ENCODE measurements around the gene PAK5. TPM values are rescaled to one million over a fixed set of nuclear protein-coding genes. Genes with fewer than 3 reads are reported as not detected.

Gene PAK5
- total RNA-seq, 1 experiment from 2014 or later: not detected

DNA sequence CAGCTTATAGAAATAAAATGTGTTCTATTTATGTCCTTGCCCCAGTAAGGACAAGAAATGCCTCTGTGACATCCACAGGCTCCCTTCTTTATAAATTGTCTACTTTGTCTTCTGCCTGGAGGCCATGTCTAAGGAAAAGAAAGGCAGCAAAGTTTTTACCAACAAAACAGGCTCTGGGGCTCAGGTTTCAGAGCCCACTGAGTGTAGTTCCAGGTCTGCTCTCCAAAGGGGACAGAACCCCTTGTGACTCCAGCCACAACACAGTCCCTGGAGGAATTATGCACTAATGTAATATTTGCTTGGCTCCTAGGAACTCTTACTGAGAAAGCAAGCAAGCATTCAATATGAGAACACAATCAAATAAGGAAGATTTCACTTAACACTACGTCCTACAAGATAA lies 80.1 kb downstream of the PAK5 start:
- no peak for ATAC-seq

DNA sequence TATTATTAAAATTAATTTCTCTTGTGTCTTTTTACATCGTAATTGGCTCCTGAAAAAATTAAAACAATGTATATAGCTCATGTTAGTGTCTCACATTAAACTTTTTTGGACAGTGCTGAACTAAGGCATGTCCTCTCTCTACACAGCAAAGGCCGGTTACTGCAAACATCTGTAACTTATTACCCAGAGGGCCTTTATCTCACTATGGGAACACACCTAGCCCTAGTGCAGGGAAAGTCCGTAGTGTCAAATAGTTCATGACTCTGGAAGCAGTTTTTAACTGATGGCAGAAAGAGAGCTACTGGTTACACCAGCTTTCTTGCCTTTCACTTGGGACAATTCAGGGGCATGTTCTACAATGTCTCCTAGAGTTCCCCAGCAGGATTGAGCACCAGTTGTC lies 82.2 kb downstream of the PAK5 start:
- TF ChIP-seq POLR2AphosphoS5 (IDR thresholded peaks at IDR 0.05; ENCODE audit: low read depth, low read length) (no peak), SIN3A (IDR thresholded peaks at IDR 0.05; ENCODE audit: borderline replicate concordance, insufficient read depth, low read depth, low read length) (no peak), REST (IDR thresholded peaks at IDR 0.05; ENCODE audit: insufficient read depth in 1 of 2, low read depth in 2 of 2, low read length in 1 of 2) (no peak), TCF7L2 (IDR thresholded peaks at IDR 0.05; ENCODE audit: low read depth, low read length) (no peak), CTCF (IDR thresholded peaks at IDR 0.05) (no peak)
- H3K27ac ChIP-seq (ENCODE audit: low read length): no peak overlapping the region
- in situ Hi-C loops (cut with HindIII; ENCODE audit: low pct_unique_long_range_greater_than_20kb, low sequenced_read_pairs) (no loop called here), intact Hi-C loops (cut with micrococcal nuclease; ENCODE audit: unreplicated experiment) (no loop called here)
- peaks cover 6% of the 10 kb centered on the region; the same call in 1 of the 2 replicates for H3K9me3 ChIP-seq (ENCODE audit: control insufficient read depth, insufficient read depth, low read depth, low read length)
- H3K4me1 ChIP-seq (ENCODE audit: control insufficient read depth, insufficient read depth, low read length): no peaks in the 10 kb centered on the region
- no peaks in the 10 kb centered on the region for H3K36me3 ChIP-seq (ENCODE audit: control insufficient read depth, insufficient read depth, low read length)
- ChIA-PET POLR2A (no interaction called here), CTCF (interaction anchor here (0.6 kb wide), 1 partner anchor 292 kb away, joined by 3 read pairs; no protein-coding TSS in a partner anchor)
- no peaks in the 10 kb centered on the region for H3K27me3 ChIP-seq (ENCODE audit: control insufficient read depth, insufficient read depth, low read length)
- ATAC-seq: no peak
- DNase-seq (ENCODE audit: low read depth, low spot score): no peak
- no peak overlapping the region for H3K4me3 ChIP-seq (ENCODE audit: low read depth in 2 of 2, low read length in 2 of 2)
- no TSS peak for BruUV-seq (replicated peaks)

More for the DNA sequence above, 80.1 kb downstream of the PAK5 start:
- H3K4me1 ChIP-seq (ENCODE audit: control insufficient read depth, insufficient read depth, low read length): no peaks in the 10 kb centered on the region
- no TSS peak for BruUV-seq (replicated peaks)
- CTCF ChIA-PET: no interaction called here
- H3K4me3 ChIP-seq (ENCODE audit: low read depth in 2 of 2, low read length in 2 of 2): no peak overlapping the region
- no peak overlapping the region for H3K27ac ChIP-seq (ENCODE audit: low read length)
- no peaks in the 10 kb centered on the region for H3K27me3 ChIP-seq (ENCODE audit: control insufficient read depth, insufficient read depth, low read length)
- POLR2A ChIA-PET: no interaction called here
- intact Hi-C loops (cut with micrococcal nuclease; ENCODE audit: unreplicated experiment) (no loop called here), in situ Hi-C loops (cut with HindIII; ENCODE audit: low pct_unique_long_range_greater_than_20kb, low sequenced_read_pairs) (no loop called here)
- H3K36me3 ChIP-seq (ENCODE audit: control insufficient read depth, insufficient read depth, low read length): no peaks in the 10 kb centered on the region
- H3K9me3 ChIP-seq (ENCODE audit: control insufficient read depth, insufficient read depth, low read depth, low read length): peaks cover 6% of the 10 kb centered on the region; the same call in 1 of the 2 replicates
- no peak for TF ChIP-seq CTCF (IDR thresholded peaks at IDR 0.05)
- TF ChIP-seq REST (IDR thresholded peaks at IDR 0.05; ENCODE audit: insufficient read depth in 1 of 2, low read depth in 2 of 2, low read length in 1 of 2): no peak
- no peak for TF ChIP-seq POLR2AphosphoS5 (IDR thresholded peaks at IDR 0.05; ENCODE audit: low read depth, low read length)
- TF ChIP-seq TCF7L2 (IDR thresholded peaks at IDR 0.05; ENCODE audit: low read depth, low read length): no peak
- TF ChIP-seq SIN3A (IDR thresholded peaks at IDR 0.05; ENCODE audit: borderline replicate concordance, insufficient read depth, low read depth, low read length): no peak
- no peak for DNase-seq (ENCODE audit: low read depth, low spot score)

All from Panc1 (cell line).